NCI-H82 treated with DMSO at 0.1 percent for 48 hours (cell line): ENCODE results near the gene CTDSPL.

Source experiments
- DNase-seq: peaks from one replicate; lab custom pipeline; 2025; ENCODE audit not compliant: unreplicated experiment; lab: John Stamatoyannopoulos, UW

The CTDSPL gene

DNA sequence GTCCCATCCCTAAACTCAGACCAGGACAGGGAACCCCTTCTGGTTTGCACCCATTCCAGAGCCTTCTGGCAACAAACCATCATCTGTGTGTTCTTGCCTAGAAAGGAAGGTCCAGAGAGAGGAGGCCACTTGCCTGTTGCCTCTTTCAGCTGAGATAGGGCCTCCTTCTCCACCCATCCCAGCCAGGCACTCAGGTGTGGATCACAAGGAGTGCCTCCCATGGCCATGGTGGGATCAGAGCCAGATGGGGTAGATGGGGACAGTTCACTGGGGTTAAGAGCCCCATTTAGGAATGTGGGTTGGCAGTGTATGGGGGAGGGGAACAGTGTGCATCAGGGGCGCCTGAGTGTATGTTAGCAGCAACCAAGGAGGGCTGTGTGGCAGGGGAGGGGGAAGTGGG lies 8.9 kb upstream of the CTDSPL start:
- no peak for DNase-seq

- no peak for DNase-seq
These were observed 7.8 kb upstream of the CTDSPL start for GRCh38 chr3:37853691-37854413.

DNA sequence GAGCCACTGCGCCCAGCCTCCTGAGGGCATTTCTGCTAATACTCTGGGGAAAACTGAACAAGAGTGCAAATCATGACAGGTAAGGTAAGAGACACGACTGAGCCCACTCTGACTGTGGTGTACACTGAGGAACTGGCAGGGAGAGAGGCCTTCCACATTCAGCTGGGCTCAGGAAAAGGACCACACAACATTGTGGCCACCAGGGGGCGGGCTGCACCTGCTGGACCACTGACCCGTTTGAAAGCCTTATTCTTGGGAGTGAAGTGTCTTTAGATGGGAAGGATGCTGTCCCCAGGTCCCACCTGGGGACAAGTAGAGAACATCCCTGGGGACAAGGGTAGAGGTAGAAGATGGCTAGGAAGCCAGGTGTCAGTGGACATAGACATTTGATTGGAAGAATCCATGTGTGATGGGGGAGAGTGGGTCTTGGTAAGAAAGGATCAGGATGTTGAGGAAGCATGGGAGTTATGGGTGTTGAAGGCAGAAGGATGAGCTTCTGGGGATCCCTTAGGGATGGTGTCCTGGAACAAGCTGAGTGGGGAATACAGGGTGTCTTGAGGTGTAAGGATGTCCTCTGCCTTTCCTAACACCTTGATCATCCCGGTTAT lies 6.2 kb upstream of the CTDSPL start:
- DNase-seq: peak; percentile 10

DNA sequence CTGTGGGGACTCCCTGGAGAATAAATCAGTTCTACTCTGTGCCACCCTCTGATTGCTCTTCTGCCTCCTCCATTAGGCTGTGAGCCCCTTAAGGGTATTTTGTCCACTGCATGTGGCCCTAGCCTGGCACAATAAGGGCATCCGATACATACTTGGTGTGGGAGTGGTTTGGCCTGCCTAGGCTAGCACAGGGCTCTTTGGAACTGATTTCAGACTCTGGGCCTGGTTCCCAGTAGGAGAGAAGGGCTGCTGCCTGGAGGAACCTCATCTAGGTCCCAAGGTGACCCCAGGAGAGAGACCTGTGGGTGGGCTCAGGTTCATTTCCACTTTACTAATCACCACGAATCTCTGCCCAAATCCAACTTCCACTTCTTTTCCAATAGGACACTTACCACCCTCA lies 5.3 kb upstream of the CTDSPL start:
- DNase-seq: no peak

- no peak for DNase-seq
These were observed 2.9 kb upstream of the CTDSPL start for GRCh38 chr3:37858742-37859141.

DNA sequence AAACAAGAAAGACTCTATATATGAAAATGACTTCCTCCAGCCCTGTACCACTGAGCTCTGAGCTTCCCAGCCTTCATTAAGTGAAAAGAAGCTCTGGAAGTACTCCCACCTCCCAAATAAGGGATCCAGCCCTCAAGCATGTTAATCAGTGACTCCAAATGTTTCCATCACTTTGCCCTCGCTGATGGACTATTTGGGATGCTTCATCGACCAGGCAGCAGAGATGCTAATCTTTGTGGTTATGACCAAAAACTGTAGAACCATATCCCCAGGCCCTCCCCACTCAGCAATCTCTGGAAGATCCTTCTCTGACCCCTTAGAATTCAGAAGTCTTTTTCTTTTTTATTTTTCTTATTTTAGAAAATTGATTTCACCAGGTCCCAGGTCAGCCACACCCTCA lies 2.3 kb upstream of the CTDSPL start:
- no peak for DNase-seq

DNA sequence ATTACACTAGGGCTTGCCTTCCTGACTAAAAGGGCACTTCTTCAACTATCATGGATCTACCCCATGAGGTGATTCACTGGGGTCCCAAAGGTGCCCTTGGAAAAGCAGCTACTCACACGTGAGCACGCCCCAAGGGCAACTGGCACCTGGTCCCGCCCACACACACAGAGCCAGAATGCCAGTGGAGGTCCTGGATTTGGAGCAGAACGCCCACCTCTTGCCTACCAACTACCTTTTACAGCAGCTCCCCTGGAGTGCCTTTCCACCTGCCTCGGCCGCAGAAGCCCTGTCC lies 1.8 kb upstream of the CTDSPL start:
- DNase-seq: no peak

DNA sequence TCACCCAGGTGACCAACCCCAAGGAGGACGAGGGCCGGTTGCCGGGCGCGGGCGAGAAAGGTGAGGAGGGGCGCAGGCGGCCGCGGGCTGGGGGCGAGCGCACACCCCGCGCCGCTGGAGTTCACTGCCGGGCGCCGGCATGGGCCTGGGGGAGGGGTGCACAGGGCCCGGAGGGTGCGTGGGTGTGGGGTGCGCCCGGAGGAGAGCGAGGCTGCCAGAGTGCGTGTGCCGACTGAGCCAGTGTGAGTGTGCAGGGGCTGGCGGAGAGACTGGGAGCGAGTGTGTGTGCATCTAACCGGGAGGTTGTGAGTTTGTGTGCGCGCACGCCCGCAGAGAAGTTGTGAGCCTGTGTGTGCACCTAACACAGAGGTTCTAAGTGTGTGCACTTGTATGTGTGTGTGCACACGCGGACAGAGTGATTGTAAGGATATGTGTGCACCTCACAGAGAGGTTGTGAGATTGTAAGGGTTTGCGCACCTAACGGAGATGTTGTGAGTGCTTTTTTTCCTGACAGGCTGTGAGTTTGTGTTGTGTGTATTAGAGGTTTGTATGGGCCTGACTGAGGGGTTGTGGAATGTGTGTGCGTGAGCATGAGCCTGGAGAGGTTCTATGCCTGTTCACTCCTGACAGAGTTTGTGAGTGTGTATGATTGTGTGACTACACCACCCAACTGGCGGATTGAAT lies 681 bp downstream of the CTDSPL start:
- no peak for DNase-seq

DNA sequence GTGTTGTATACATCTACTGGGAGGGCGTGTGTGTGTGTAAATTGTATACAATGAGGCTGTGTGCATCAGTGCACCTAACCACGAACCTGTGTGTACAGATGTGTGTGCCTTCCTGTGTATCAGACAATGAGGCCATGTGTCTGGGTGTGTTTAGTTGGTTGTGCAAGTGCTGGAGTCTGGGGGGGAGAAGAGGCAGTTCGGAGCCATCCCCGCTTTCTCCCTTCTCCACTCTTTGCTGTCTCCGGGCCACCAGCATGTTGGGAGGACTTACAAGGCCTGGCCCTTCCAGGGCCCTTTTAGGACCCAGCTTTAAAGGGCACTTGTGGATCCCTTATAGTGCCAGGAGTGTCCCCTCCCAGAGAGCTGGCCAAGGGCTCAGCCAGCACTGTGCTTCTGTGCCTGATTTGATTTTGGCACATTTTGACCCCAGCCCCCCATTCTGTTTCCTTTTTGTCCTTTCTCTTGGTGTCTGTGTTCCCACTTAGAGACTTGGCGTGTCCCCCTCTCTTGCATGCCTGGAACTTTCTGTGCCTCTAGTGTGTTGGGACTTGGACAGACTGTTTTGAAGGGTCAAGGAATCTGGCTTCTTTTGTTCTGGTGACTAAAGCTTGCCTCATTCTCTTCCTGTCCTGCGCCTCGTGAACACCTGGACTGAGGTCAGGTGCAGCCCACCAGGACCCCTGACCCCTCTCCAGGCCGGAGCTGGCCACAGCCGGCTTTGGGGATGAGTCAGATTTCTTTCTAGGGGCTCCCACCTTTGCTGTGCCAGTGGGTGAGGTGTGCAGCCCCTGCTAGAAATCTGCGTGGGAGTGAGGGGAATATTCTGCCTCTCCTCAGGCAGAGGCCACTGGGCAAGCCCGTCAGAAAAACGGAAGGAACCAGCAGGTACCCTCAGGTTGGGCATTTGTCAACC lies 1.5 kb downstream of the CTDSPL start:
- no peak for DNase-seq

- DNase-seq: no peak
These were observed 2.5 kb downstream of the CTDSPL start for GRCh38 chr3:37863949-37864822.

GRCh38 chr3:37864904-37865303 lies 3.2 kb downstream of the CTDSPL start:
- no peak for DNase-seq

- DNase-seq: no peak
These were observed 5.5 kb downstream of the CTDSPL start for GRCh38 chr3:37867144-37867543.

DNA sequence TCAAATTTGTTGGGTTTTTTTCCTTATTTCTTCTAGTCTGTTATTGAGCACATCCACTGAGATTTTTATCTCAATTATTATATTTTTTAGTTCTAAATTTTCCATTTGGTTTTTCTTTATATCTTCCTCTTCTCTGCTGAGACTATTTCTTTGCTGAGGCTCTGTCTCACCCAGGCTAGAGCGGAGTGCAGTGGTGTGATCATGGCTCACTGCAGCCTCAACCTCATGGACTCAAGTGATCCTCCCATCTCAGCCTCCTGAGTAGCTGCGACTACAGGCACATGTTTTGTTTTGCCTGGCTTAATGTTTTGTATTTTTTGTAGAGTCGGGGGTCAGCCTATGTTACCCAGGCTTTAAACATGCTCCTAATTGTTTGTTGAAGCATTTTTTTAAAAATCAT lies 10.2 kb downstream of the CTDSPL start:
- DNase-seq: no peak

GRCh38 chr3:37872413-37873160 lies 10.9 kb downstream of the CTDSPL start:
- no peak for DNase-seq

- DNase-seq: no peak
These were observed 14.6 kb downstream of the CTDSPL start for GRCh38 chr3:37876279-37876678.

DNA sequence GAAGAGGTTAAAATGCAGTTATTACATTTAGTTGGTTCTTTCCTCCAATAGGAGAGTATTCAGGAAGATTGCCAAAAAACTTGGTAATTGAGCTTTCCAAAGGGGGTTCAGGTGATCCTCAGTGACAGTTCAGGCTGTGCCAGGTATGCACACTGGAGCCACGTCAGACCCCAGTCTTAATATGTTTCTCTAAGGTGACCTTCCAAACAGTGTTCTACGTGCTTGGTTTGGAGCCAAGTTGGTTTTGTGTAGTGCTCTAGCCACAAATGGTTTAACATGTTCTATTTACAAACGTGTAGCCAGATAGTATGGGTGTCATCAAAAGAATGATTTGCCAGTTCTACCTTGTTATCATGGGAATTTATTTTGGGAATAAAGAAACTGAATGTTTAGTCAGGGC lies 21.0 kb downstream of the CTDSPL start:
- DNase-seq: no peak

DNA sequence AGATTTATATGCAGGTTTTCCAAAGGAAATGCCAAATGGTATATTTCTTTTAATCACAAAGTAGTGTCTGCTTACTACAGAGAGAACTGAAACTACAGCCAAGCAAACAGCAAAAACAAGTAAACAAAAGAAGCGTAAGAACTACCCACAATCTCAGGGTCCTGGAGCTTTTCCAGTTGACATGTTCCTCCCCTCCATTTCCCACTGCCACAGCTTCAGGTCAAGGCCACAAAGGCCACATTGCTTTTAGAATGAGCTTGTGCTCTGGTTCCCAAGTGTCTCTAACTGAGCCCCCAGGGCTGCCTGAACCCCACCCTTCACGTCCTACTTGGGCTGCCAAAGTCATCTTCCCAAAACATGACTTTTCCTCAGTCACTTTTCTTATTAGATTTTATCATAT lies 24.1 kb downstream of the CTDSPL start:
- no peak for DNase-seq

GRCh38 chr3:37886395-37886794 lies 24.7 kb downstream of the CTDSPL start:
- DNase-seq: no peak

DNA sequence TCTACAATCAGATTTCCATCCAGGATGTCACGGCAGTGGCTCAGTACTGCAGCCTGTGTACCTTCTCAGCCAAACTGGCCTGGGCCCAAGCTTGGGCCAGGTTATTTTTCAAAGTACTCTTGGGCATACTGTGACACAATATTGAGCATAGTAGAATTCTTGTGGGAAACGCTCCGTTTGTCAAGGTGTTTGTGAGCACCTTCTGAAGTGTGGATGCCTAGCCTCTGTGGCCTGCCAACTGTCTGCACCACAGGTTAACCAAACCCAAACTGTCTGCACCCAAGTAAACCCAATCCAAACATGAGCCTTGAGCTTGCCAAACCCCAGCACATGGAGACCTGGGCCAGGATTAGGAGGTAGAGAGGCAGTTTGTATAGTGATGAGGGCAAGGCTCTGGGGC lies 25.4 kb downstream of the CTDSPL start:
- DNase-seq: no peak

DNA sequence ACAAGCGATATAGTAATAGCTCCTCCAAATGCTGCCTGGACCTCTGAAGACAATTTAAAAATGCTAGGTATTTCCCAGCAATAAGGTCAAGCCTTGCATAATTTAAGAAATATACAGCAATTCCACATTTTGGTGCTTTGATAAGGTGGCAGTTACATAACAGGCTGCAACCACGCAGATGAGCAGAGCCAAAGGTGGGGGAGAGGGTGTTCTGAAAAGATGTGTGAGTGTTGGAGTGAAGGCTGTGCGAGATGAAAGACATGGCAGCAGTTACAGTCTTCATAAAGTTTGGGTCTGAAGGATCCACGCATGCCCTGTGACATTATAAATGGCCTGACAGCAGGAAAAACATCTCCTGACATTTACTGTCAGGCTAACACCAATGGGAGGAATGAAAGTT lies 26.1 kb downstream of the CTDSPL start:
- DNase-seq: no peak
